SK-N-SH (cell line): ENCODE data around the gene NLK. TPM values are rescaled to one million over a fixed set of nuclear protein-coding genes. Genes with fewer than 3 reads are reported as not detected.

Experiments
- CTCF ChIA-PET: fragments of 300-600, 350-600 bp; formaldehyde crosslinking; extraction: SDS; loops from one replicate; lab custom pipeline; 2021; lab: Yijun Ruan, JAX
- POLR2A ChIA-PET: fragments of 350-600 bp; sonication (Branson Sonifier 250); formaldehyde crosslinking; extraction: SDS; loops from one replicate; lab custom pipeline; 2020; ENCODE audit warnings: antibody characterized with exemption, inconsistent platforms; lab: Yijun Ruan, JAX
- DNase-seq: peaks from one replicate; pipeline ENCODE4 v3.0.0; 2012
- H2AFZ ChIP-seq: fragments of 200-600 bp; sonication (generic); 2 replicates; pipeline ENCODE4 v1.8.1; 2016; ENCODE audit warnings: antibody characterized with exemption, mild to moderate bottlenecking, low read depth
- H3F3A ChIP-seq: fragments of 200-600 bp; sonication (generic); replicated peaks from 2 replicates; pipeline ENCODE3; 2016; ENCODE audit warnings: antibody characterized with exemption, mild to moderate bottlenecking; ENCODE audit not compliant: insufficient read depth
- H3K27ac ChIP-seq, 2 experiments: fragments of 200-500 bp in 1 of 2; fragments of 200-600 bp in 1 of 2; sonication (Bioruptor generic) in 1 of 2; sonication (generic), shearing (Covaris generic) in 1 of 2; 2 replicates each; pipeline versions ENCODE4 v1.5.1 to v1.6.1; 2014 to 2016; ENCODE audit warnings: low read depth in 2 of 2, inconsistent platforms in 1 of 2, low read length in 1 of 2, mild to moderate bottlenecking in 1 of 2, mixed read lengths in 1 of 2
- H3K27me3 ChIP-seq: fragments of 200-600 bp; sonication (generic), shearing (Covaris generic); 2 replicates; pipeline ENCODE4 v1.6.1; 2016; ENCODE audit warnings: mixed run types; ENCODE audit not compliant: insufficient read depth
- H3K36me3 ChIP-seq, 2 experiments: fragments of 200-500 bp in 1 of 2; fragments of 200-600 bp in 1 of 2; sonication (Bioruptor generic) in 1 of 2; sonication (generic) in 1 of 2; replicated peaks in 1 of 2; 2 replicates each; pipeline versions ENCODE3 to v1.5.1; 2014 to 2016; ENCODE audit warnings: low read length in 1 of 2, mild to moderate bottlenecking in 1 of 2; ENCODE audit not compliant: insufficient read depth in 2 of 2, control insufficient read depth in 1 of 2
- H3K4me1 ChIP-seq, 2 experiments: fragments of 200-500 bp in 1 of 2; fragments of 200-600 bp in 1 of 2; sonication (Bioruptor generic) in 1 of 2; sonication (generic), shearing (Covaris generic) in 1 of 2; 2 replicates each; pipeline versions ENCODE4 v1.5.1 to v1.6.1; 2014 to 2016; ENCODE audit warnings: low read depth in 1 of 2, low read length in 1 of 2, mixed run types in 1 of 2; ENCODE audit not compliant: insufficient read depth in 2 of 2, control insufficient read depth in 1 of 2
- H3K4me2 ChIP-seq: fragments of 200-600 bp; sonication (generic), shearing (Covaris generic); 2 replicates; pipeline ENCODE4 v1.6.1; 2017; ENCODE audit warnings: mixed run types
- H3K4me3 ChIP-seq, 2 experiments: fragments of 200-500 bp in 1 of 2; fragments of 200-600 bp in 1 of 2; sonication (Bioruptor generic) in 1 of 2; sonication (generic), shearing (Covaris generic) in 1 of 2; 2 replicates each; pipeline versions ENCODE4 v1.5.1 to v1.8.1; 2014 to 2016; ENCODE audit warnings: low read depth in 2 of 2, inconsistent platforms in 1 of 2, low read length in 1 of 2, mild to moderate bottlenecking in 1 of 2, mixed read lengths in 1 of 2, moderate library complexity in 1 of 2
- H3K79me2 ChIP-seq: fragments of 200-600 bp; sonication (generic); 2 replicates; pipeline ENCODE4 v1.8.1; 2017; ENCODE audit warnings: mild to moderate bottlenecking; ENCODE audit not compliant: insufficient read depth
- H3K9ac ChIP-seq: fragments of 200-600 bp; sonication (generic); 2 replicates; pipeline ENCODE4 v1.6.1; 2017; ENCODE audit warnings: mixed run types
- H3K9me2 ChIP-seq: fragments of 200-600 bp; sonication (generic); 2 replicates; pipeline ENCODE4 v1.6.1; 2017; ENCODE audit warnings: mixed run types
- H3K9me3 ChIP-seq: fragments of 200-600 bp; sonication (generic); 2 replicates; pipeline ENCODE4 v1.6.1; 2017; ENCODE audit warnings: mixed run types, mild to moderate bottlenecking, moderate library complexity
- H4K20me1 ChIP-seq: fragments of 200-600 bp; sonication (generic); 2 replicates; pipeline ENCODE4 v1.6.1; 2017; ENCODE audit warnings: mild to moderate bottlenecking, mixed run types; ENCODE audit not compliant: insufficient read depth
- CHD2 ChIP-seq: fragments of 150-350 bp; IDR thresholded peaks from 2 replicates; pipeline ENCODE4 v1.6.1; 2018; ENCODE audit warnings: low read length; ENCODE audit not compliant: partially characterized antibody
- FOXM1 ChIP-seq: IDR thresholded peaks from 2 replicates; pipeline ENCODE4 v1.4.0; 2012; ENCODE audit warnings: low read depth, mild to moderate bottlenecking
- IRF3 ChIP-seq: fragments of 150-350 bp; IDR thresholded peaks from 2 replicates; pipeline ENCODE4 v1.6.1; 2016; ENCODE audit warnings: mild to moderate bottlenecking, low read depth, low read length
- MEF2A ChIP-seq: IDR thresholded peaks from 2 replicates; pipeline ENCODE4 v1.4.0; 2012; ENCODE audit warnings: low read depth, borderline replicate concordance
- MXI1 ChIP-seq: IDR thresholded peaks from 2 replicates; pipeline ENCODE4 v1.6.1; 2012; ENCODE audit warnings: mild to moderate bottlenecking, low read depth, low read length, improper control_type of control experiment
- NFIC ChIP-seq: IDR thresholded peaks from 2 replicates; pipeline ENCODE4 v1.4.0; 2012; ENCODE audit warnings: borderline replicate concordance
- RCOR1 ChIP-seq: fragments of 150-350 bp; IDR thresholded peaks from 2 replicates; pipeline ENCODE4 v1.6.1; 2017; ENCODE audit warnings: antibody characterized with exemption, low read length
- RFX5 ChIP-seq: IDR thresholded peaks from 2 replicates; pipeline ENCODE4 v1.6.1; 2012; ENCODE audit warnings: mild to moderate bottlenecking, improper control_type of control experiment, low read length
- RXRA ChIP-seq: IDR thresholded peaks from 2 replicates; pipeline ENCODE4 v1.4.0; 2012; ENCODE audit warnings: low read depth, mild to moderate bottlenecking, borderline replicate concordance
- SMC3 ChIP-seq: IDR thresholded peaks from 2 replicates; pipeline ENCODE4 v1.6.1; 2012; ENCODE audit warnings: low read depth, low read length, improper control_type of control experiment
- USF1 ChIP-seq: IDR thresholded peaks from 2 replicates; pipeline ENCODE4 v1.4.0; 2012; ENCODE audit warnings: low read depth, borderline replicate concordance
- USF2 ChIP-seq: fragments of 150-350 bp; IDR thresholded peaks from 2 replicates; pipeline ENCODE4 v1.6.1; 2017; ENCODE audit warnings: antibody characterized with exemption, low read length, low read depth, borderline replicate concordance
- YY1 ChIP-seq: IDR thresholded peaks from 2 replicates; pipeline ENCODE4 v1.4.0; 2012; ENCODE audit warnings: low read depth, mild to moderate bottlenecking
- ZBTB33 ChIP-seq: IDR thresholded peaks from 2 replicates; pipeline ENCODE4 v1.4.0; 2012; ENCODE audit warnings: low read depth, borderline replicate concordance
- WGBS: methylation state at CpG from one replicate; pipeline ENCODE4 v1.1.6; 2017; ENCODE audit warnings: low lambda C conversion rate; 5-methylcytosine and 5-hydroxymethylcytosine counted together
- polyA plus RNA-seq, 3 experiments: library from polyadenylated mRNA; depleted of rRNA; stranded (reverse); fragments of >200 nt; gene quantifications; 2 replicates each; pipeline ENCODE4 v1.2.3, GENCODE V29; 2012

NLK gene
- polyA plus RNA-seq, 1 of the 3 experiments (the other 2 are of a cell fraction) = 12.3 TPM

- peaks cover 14 to 16% of the 10 kb centered on the region in 2 experiments; a peak in 3 of 4 replicates for H3K4me1 ChIP-seq
- peaks cover 100% of the 10 kb centered on the region for H3K79me2 ChIP-seq
- no peak overlapping the region for H2AFZ ChIP-seq
- H3K36me3 ChIP-seq = peaks cover 5 to 8% of the 10 kb centered on the region in 2 experiments
- H3K9me3 ChIP-seq = no peaks in the 10 kb centered on the region
- ChIA-PET POLR2A (no interaction called here), CTCF (interaction anchor here (1.8 kb wide), 1 partner anchor 154 kb away, joined by 6 read pairs; the partner anchor contains the start of gene LYRM9)
- H3K4me2 ChIP-seq = no peak overlapping the region
- no peak overlapping the region for H3K27ac ChIP-seq
- H3K9me2 ChIP-seq = no peaks in the 10 kb centered on the region
- WGBS = 58% methylated on average over 4 of the region's 4 CpGs
- no peak for TF ChIP-seq USF1
- no peak for TF ChIP-seq IRF3
- no peak for TF ChIP-seq ZBTB33
- TF ChIP-seq MEF2A = no peak
- TF ChIP-seq NFIC = no peak
- TF ChIP-seq RXRA = no peak
- TF ChIP-seq CHD2 = no peak
- TF ChIP-seq YY1 = no peak
- TF ChIP-seq SMC3 = no peak
- no peak for TF ChIP-seq RCOR1
- no peak for TF ChIP-seq RFX5
- TF ChIP-seq USF2 = no peak
- no peak for TF ChIP-seq MXI1
- TF ChIP-seq FOXM1 = no peak
- no peaks in the 10 kb centered on the region for H3K27me3 ChIP-seq
- no peak for DNase-seq
- H3K9ac ChIP-seq = no peak overlapping the region
- peaks cover 72% of the 10 kb centered on the region for H4K20me1 ChIP-seq
- no peak overlapping the region for H3K4me3 ChIP-seq
- H3F3A ChIP-seq = peaks cover 3% of the 10 kb centered on the region
Measured at GRCh38 chr17:28047806-28048205, 5.3 kb downstream of the NLK start.
